IgD-negative memory B cell (primary cell): ENCODE results near the gene HCN1. TPM values are rescaled to one million over a fixed set of nuclear protein-coding genes. Genes with fewer than 3 reads are reported as not detected.
"Not testable (repeated sequence)": the region's sequence is repeated elsewhere in the genome, so short reads cannot be mapped to it uniquely, and the experiment has no call there.

Experiments used
- H3K27ac Mint-ChIP-seq, 3 donors: one replicate each; pipeline ENCODE4 v1.8.0; 2020 to 2022; ENCODE audit warnings: mild to moderate bottlenecking in 3 of 3, mixed read lengths in 3 of 3, moderate library complexity in 1 of 3
- H3K27me3 Mint-ChIP-seq: one replicate; pipeline ENCODE4 v1.8.0; 2021; ENCODE audit warnings: mixed read lengths
- H3K36me3 Mint-ChIP-seq: one replicate; pipeline ENCODE4 v1.8.0; 2020; ENCODE audit warnings: mild to moderate bottlenecking, mixed read lengths
- H3K4me1 Mint-ChIP-seq, 3 donors: one replicate each; pipeline ENCODE4 v1.8.0; 2020 to 2022; ENCODE audit warnings: mixed read lengths in 3 of 3, mild to moderate bottlenecking in 1 of 3
- H3K4me3 Mint-ChIP-seq, 4 donors: one replicate each; pipeline ENCODE4 v1.8.0; 2020 to 2022; ENCODE audit warnings: mild to moderate bottlenecking in 4 of 4, mixed read lengths in 4 of 4, moderate library complexity in 3 of 4
- H3K9me3 Mint-ChIP-seq, 3 donors: one replicate each; pipeline ENCODE4 v1.8.0; 2020 to 2021; ENCODE audit warnings: mixed read lengths in 3 of 3, mild to moderate bottlenecking in 1 of 3
- polyA plus RNA-seq: library from polyadenylated mRNA; unstranded; fragments of 300-500 nt; fragmentation: Illumina TruSeq; gene quantifications from one replicate; pipeline ENCODE4 v1.2.3, GENCODE V29; 2021

The HCN1 gene
- polyA plus RNA-seq, 1 donor from 2014 or later, result not detected

DNA sequence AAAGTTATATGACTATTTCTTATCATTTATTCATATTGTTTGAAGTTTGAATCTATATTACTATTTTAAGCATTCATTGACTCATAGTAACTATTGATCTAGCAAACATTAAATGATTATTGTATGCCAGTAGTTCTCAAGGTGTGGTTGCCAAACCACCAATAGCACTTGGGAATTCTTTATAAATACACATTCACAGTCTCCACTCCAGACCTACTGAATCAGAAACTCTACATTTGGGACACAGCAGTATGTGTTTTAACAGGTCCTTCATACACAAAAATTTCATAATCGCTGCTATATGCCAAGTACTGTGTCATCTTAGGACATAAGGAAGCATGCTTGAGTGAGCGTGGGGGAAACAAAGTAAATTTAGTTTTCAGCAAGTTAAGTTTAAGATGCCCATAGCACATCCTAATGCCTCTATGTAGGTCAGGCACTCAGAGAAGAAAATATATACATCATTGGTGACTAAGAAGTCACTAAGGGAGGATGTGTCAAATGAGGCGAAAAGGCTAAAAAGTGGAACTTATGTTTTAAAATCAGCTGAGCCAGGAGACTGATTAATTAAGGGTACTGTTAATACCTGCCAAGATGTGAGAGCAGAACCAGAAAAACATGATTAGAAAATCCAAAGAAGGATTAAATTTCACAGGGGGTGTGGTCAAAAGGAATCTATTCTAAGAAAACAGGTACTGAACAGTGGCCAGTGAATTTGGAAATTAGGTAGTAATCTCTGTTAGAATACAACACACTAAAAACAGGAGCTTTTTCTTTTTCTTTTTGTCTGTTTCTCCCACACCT, 340.8 kb downstream of the HCN1 start:
- Mint-ChIP-seq H3K4me1 (no peaks in the 10 kb centered on the region), H3K27me3 (no peaks in the 10 kb centered on the region), H3K9me3 (peaks cover 4 to 26% (median 6%) of the 10 kb centered on the region in 3 donors), H3K4me3 (no peak overlapping the region), H3K27ac (no peak overlapping the region), H3K36me3 (no peaks in the 10 kb centered on the region)

DNA sequence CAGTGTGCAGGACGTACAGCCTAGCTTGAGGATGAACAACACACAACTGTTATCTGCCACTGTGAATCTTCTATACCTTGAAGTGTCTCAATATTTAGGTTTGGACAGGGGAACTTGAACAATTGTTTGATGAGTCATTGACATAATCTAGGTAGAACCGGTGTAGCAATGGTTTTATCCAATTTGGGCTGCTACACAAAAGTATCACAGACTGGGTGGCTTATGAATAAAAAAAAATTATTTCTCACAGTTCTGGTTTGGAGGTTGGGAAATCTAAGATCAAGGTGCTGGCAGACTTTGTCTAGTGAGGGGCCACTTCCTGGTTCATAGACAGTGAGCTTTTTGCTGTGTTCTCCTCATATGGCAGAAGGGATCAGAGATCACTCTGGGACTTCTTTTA, 359.7 kb downstream of the HCN1 start:
- Mint-ChIP-seq H3K4me1 (no peaks in the 10 kb centered on the region), H3K36me3 (no peaks in the 10 kb centered on the region), H3K4me3 (no peak overlapping the region), H3K27ac (no peak overlapping the region), H3K9me3 (peaks cover 0 to 9% (median 5%) of the 10 kb centered on the region in 3 donors), H3K27me3 (no peaks in the 10 kb centered on the region)

DNA sequence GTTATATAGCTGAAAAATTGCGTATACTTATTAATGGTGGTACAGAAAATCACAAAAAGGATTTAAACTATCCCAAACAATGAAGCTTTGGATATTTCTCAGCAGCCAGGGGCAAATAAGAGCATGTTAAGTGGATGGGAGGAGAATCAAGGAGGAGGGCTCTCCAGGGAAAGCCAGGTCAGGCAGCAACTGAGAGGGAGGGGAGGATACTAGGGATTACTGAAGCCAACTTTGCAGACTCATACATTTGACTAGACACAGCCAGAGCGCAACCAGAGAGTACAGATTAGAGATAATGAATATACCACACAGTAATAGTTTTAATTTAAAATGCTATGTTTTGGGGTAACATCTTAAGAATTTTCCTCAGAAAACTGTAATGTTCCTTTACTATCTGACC, 360.2 kb downstream of the HCN1 start:
- Mint-ChIP-seq H3K4me1 (no peaks in the 10 kb centered on the region), H3K36me3 (no peaks in the 10 kb centered on the region), H3K4me3 (no peak overlapping the region), H3K27ac (no peak overlapping the region), H3K9me3 (peaks cover 0 to 9% (median 5%) of the 10 kb centered on the region in 3 donors), H3K27me3 (no peaks in the 10 kb centered on the region)

DNA sequence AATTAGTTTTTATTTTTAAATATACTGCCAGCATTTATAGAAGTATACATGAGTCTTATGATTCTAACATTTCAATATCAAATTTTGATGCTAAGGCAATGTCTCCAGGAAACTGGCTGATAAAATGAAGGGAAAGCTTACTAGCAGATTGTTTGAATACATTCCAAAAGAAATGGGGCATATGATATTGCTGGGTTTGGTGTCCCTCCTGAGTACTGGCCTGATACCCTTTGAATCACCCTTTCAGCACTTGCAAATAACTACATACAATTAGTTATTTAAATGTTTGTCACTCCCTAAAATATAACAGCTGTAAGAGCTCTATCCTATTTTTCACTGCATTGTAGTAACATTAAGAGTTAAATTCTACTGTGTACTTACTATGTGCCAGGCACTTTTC, 360.8 kb downstream of the HCN1 start:
- H3K4me1 Mint-ChIP-seq, result no peaks in the 10 kb centered on the region
- H3K27me3 Mint-ChIP-seq, result no peaks in the 10 kb centered on the region
- H3K9me3 Mint-ChIP-seq, result peaks cover 0 to 9% (median 5%) of the 10 kb centered on the region in 3 donors
- no peak overlapping the region for H3K27ac Mint-ChIP-seq
- no peaks in the 10 kb centered on the region for H3K36me3 Mint-ChIP-seq
- H3K4me3 Mint-ChIP-seq, result no peak overlapping the region

DNA sequence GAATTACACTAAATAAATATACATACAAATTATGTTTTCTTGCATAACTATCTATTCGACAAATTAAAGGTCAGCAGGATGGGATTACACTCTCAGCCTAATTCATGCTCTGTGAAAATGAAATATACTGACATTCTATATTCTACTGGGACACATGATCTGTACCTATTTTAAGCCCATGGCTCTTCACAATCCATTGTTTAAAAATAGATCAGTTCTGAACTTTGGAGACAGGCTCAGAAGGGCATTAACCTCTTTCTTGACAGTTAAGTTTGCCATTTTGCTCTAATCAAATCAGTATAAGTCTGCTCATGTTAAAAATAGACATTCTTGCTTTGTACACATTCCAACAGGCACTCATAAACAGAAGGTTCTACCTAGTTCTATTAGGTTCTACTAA, 361.2 kb downstream of the HCN1 start:
- H3K27ac Mint-ChIP-seq, result no peak overlapping the region
- H3K9me3 Mint-ChIP-seq, result peaks cover 0 to 9% (median 5%) of the 10 kb centered on the region in 3 donors
- no peaks in the 10 kb centered on the region for H3K27me3 Mint-ChIP-seq
- no peak overlapping the region for H3K4me3 Mint-ChIP-seq
- no peaks in the 10 kb centered on the region for H3K36me3 Mint-ChIP-seq
- H3K4me1 Mint-ChIP-seq, result no peaks in the 10 kb centered on the region

DNA sequence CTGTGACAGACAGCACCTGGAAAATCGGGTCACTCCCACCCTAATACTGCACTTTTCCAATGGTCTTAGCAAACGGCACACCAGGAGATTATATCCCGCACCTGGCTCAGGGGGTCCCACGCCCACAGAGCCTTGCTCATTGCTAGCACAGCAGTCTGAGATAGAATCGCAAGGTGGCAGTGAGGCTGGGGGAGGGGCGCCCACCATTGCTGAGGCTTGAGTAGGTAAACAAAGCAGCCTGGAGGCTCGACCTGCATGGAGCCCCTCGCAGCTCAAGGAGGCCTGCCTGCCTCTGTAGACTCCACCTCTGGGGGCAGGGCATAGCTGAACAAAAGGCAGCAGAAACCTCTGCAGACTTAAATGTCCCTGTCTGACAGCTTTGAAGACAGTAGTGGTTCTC, 383.6 kb downstream of the HCN1 start:
- H3K36me3 Mint-ChIP-seq, H3K4me1 Mint-ChIP-seq, H3K4me3 Mint-ChIP-seq, H3K27me3 Mint-ChIP-seq, H3K27ac Mint-ChIP-seq: not testable (repeated sequence)
- H3K9me3 Mint-ChIP-seq, result peaks cover 5 to 13% (median 5%) of the 10 kb centered on the region in 3 donors

DNA sequence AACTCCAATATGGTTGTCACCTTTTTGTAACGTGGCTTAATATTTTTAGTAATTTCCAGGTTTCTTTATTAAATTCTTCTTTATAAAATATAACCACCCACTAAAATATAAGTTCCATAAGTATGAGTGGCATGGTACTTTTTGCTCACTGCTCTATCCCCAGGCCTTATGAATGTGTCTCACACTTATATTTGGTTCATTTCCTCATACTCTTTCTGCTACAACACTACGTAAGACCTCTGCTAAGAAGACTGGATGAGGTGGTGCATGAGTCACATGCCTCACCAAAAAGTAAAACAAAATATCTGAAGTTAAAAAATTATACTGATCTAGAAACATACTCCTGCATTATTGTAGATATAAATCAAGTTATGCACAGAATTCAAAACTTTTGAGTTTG, 400.9 kb downstream of the HCN1 start:
- H3K27me3 Mint-ChIP-seq, result no peaks in the 10 kb centered on the region
- no peak overlapping the region for H3K4me3 Mint-ChIP-seq
- H3K27ac Mint-ChIP-seq, result no peak overlapping the region
- H3K36me3 Mint-ChIP-seq, result no peaks in the 10 kb centered on the region
- peaks cover 5 to 12% (median 9%) of the 10 kb centered on the region in 3 donors for H3K9me3 Mint-ChIP-seq
- H3K4me1 Mint-ChIP-seq, result no peaks in the 10 kb centered on the region

DNA sequence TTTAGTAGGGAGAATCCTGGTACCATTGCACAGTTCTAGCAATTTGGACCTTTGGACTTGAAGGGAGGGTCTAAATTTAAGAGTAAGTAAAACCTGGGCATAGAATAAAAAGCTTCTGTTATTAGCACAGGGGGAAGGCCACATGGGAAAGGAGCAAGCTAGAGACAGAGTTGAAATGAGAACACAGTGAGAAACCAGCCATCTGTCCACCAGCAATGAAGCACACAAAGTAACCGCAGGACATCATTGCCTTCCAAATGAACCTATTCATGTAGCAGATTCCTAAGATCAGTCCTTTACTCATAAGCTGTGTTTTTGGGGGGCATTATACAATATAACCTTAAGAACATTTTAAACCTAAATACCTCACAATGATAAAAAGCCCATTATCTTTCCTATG, 407.4 kb downstream of the HCN1 start:
- Mint-ChIP-seq H3K36me3 (no peaks in the 10 kb centered on the region), H3K4me1 (no peaks in the 10 kb centered on the region), H3K4me3 (no peak overlapping the region), H3K9me3 (peaks cover 0 to 23% (median 8%) of the 10 kb centered on the region in 3 donors), H3K27ac (no peak overlapping the region), H3K27me3 (no peaks in the 10 kb centered on the region)

DNA sequence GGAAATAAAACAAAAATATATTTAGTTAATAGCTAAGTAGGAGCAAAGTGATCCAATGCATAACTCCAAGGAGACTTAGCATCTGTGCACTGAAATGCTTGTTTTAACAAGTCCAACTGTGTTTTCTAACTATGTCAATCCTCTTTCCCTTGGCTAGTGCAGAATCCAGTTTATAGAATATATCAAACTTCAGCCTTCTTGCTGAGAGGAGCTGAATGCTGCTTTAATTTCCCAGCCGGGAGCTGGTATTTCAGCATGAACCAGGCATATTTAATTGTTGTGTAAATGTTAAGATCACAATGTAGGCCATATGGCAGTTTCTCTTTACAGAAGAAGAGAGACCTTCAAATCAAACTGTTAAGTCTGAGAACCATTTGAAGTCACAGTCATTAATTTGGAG, 411.7 kb downstream of the HCN1 start:
- Mint-ChIP-seq H3K4me1 (peaks cover 0 to 2% (median 0%) of the 10 kb centered on the region in 3 donors), H3K36me3 (no peaks in the 10 kb centered on the region), H3K4me3 (no peak overlapping the region), H3K27me3 (no peaks in the 10 kb centered on the region), H3K27ac (no peak overlapping the region), H3K9me3 (peaks cover 3 to 22% (median 9%) of the 10 kb centered on the region in 3 donors)

DNA sequence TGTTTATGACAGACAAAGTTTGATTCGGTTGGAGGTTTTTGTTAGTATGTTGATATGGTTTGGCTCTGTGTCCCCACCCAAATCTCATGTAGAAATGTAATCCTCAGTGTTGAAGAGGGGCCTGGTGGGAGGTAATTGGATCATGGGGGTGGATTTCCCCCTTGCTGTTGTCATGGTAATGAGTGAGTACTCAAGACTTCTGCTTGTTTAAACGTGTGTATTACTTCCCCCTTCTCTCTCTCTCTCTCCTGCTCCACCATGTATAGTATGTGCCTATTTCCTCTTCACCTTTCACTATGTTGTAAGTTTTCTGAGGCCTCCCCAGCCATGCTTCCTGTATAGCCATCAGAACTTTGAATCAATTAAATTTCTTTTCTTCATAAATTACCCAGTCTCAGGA, 415.1 kb downstream of the HCN1 start:
- no peaks in the 10 kb centered on the region for H3K36me3 Mint-ChIP-seq
- peaks cover 0 to 2% (median 0%) of the 10 kb centered on the region in 3 donors for H3K4me1 Mint-ChIP-seq
- peaks cover 3 to 22% (median 9%) of the 10 kb centered on the region in 3 donors for H3K9me3 Mint-ChIP-seq
- no peak overlapping the region for H3K4me3 Mint-ChIP-seq
- H3K27ac Mint-ChIP-seq, result no peak overlapping the region
- no peaks in the 10 kb centered on the region for H3K27me3 Mint-ChIP-seq

DNA sequence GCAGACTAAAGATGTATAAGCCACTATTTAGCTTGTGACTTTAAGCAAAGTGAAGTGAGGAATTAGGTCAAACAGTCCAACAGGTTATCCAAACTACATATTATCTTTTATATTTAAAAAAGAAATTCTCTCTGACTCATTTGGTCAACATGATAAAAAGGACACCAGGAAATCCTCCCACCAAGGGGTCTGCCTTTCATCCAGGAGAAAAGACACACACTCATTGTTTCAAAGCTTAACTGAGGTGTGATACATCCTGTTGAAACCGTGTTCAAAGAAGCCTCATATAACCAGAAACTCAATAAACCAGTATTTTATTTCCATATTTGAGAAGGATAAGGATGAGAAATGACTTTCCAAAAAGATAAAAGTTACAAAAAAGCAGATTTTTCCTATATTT, 417.1 kb downstream of the HCN1 start:
- Mint-ChIP-seq H3K4me3 (no peak overlapping the region), H3K27ac (no peak overlapping the region), H3K9me3 (peaks cover 3 to 17% (median 12%) of the 10 kb centered on the region in 3 donors)

DNA sequence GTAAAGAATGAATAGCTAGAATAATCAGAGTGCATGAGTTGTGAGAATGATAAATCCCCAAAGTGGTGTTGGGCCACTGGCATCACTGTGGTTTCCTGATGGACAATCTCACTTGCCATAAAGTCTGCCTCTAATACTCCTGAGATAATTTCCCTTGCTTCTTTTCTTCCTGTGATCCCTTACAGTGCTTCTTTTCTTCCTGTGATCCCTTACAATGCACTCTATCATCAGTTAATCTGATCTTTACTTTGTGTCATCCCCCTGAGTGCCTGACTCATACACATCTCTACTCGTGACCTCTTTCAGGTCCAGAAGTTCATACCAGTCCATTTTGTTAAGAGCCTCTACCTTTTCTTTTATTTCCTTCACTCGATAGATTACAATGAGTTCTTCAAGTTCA, 418.3 kb downstream of the HCN1 start:
- H3K4me3 Mint-ChIP-seq, result no peak overlapping the region
- H3K36me3 Mint-ChIP-seq, result no peaks in the 10 kb centered on the region
- H3K27me3 Mint-ChIP-seq, result no peaks in the 10 kb centered on the region
- no peak overlapping the region for H3K27ac Mint-ChIP-seq
- H3K4me1 Mint-ChIP-seq, result peaks cover 0 to 2% (median 0%) of the 10 kb centered on the region in 3 donors
- peaks cover 2 to 11% (median 5%) of the 10 kb centered on the region in 3 donors for H3K9me3 Mint-ChIP-seq

More for the DNA sequence above, 417.1 kb downstream of the HCN1 start:
- Mint-ChIP-seq H3K36me3 (no peaks in the 10 kb centered on the region), H3K4me1 (peaks cover 0 to 2% (median 0%) of the 10 kb centered on the region in 3 donors), H3K27me3 (no peaks in the 10 kb centered on the region)

DNA sequence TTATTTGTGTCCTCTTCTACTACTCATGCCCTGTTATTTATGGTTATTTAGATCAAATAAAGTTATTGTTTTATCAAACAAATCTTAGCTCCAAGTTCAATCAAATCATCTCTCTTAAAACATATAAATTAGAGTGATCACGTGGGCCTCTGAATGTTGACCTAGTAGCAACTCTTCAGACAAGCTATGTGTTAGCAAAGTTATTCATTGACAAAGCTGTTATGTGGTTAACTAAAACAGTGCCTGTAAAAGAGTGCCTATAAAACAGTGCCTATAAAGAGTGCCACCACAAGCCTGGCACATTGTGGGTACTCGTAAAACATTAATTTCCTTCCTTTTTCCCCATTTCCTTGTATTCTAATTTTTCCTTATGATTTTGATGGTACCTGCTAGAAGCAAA, 421.9 kb downstream of the HCN1 start:
- H3K36me3 Mint-ChIP-seq, result no peaks in the 10 kb centered on the region
- no peak overlapping the region for H3K27ac Mint-ChIP-seq
- no peaks in the 10 kb centered on the region for H3K27me3 Mint-ChIP-seq
- peaks cover 0 to 11% (median 5%) of the 10 kb centered on the region in 3 donors for H3K9me3 Mint-ChIP-seq
- no peaks in the 10 kb centered on the region for H3K4me1 Mint-ChIP-seq
- no peak overlapping the region for H3K4me3 Mint-ChIP-seq

DNA sequence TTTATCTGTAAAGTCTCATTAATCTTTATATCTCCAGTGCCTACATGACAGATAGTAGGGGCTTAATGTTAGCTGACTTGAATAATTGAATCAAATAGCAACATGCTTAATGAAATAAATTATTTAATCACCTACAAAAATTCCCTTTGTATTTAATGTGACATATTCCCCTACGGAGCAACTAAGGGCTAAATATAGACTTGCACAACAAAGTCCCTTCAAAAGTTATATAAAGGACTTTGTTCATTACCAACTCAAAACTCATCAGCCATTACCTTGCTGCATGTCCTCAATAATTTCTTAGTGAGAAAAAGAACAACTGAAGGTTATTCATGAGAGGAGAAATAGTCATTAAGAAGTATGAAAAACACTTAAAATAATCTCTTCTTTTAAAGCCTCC, 424.6 kb downstream of the HCN1 start:
- H3K27ac Mint-ChIP-seq, result no peak overlapping the region
- no peaks in the 10 kb centered on the region for H3K27me3 Mint-ChIP-seq
- no peaks in the 10 kb centered on the region for H3K36me3 Mint-ChIP-seq
- H3K9me3 Mint-ChIP-seq, result peaks cover 2 to 7% (median 3%) of the 10 kb centered on the region in 3 donors
- H3K4me3 Mint-ChIP-seq, result no peak overlapping the region
- no peaks in the 10 kb centered on the region for H3K4me1 Mint-ChIP-seq

DNA sequence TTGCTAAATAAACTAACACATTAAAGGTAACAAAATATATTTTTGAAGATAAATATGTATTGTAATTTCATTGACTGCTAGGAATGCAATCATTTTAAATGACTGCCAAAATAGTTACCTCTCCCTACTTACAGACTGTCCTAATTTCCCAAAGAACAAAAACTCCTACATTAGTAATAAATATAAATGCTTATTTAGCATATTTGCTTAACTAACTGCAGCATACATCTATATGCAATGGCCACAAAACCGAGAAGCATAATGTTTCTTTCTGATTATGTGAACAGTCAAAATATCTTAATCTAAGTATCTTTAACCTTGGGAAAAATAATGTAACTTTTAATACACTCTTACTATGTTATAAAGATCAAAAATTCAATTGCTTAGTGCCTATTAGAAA, 431.7 kb downstream of the HCN1 start:
- Mint-ChIP-seq H3K4me1 (no peaks in the 10 kb centered on the region), H3K27ac (no peak overlapping the region), H3K27me3 (no peaks in the 10 kb centered on the region), H3K4me3 (no peak overlapping the region), H3K36me3 (no peaks in the 10 kb centered on the region), H3K9me3 (peaks cover 3 to 10% (median 7%) of the 10 kb centered on the region in 3 donors)

DNA sequence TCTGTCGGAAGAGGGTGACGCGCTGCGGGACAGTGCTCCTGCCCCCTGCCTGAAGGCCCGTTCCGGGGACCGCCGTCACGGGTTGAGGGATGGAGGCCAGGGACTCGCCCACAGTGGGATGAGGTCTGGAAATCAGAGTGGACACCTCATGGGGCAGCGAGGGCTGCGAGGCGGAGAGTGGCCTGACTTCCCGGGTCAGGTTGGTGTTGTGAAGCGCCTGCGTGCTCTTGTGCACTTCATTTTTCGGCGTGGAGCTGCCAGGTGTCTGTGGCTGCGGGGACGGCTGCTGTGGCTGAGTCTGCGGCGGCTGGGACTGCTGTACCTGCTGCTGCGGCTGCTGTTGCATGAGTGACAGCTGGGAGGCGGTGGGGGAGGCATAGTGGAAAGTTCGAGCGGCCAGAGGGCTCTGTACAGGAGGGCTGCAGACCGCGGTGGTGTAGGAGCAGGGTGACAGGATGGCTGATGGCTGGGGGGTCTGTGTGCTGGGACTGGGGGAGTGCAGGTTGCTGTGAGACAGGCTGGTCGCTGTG, 434.1 kb downstream of the HCN1 start:
- H3K4me3 Mint-ChIP-seq, result no peak overlapping the region
- H3K9me3 Mint-ChIP-seq, result peaks cover 5 to 10% (median 6%) of the 10 kb centered on the region in 3 donors
- no peak overlapping the region for H3K27ac Mint-ChIP-seq
- no peaks in the 10 kb centered on the region for H3K27me3 Mint-ChIP-seq
- H3K36me3 Mint-ChIP-seq, result no peaks in the 10 kb centered on the region
- no peaks in the 10 kb centered on the region for H3K4me1 Mint-ChIP-seq
